GM12878 (cell line): ENCODE data around the gene MRPL34. TPM values are rescaled to one million over a fixed set of nuclear protein-coding genes. Genes with fewer than 3 reads are reported as not detected.

ENCODE experiments used
- BCL11A ChIP-seq: IDR thresholded peaks from 2 replicates; pipeline ENCODE4 v1.6.1; 2011; ENCODE audit warnings: low read depth, low read length
- BHLHE40 ChIP-seq, 2 experiments: fragments of 450-650 bp in 1 of 2; IDR thresholded peaks; 2 replicates each; pipeline ENCODE4 v1.6.1; 2011 to 2017; ENCODE audit warnings: low read depth in 2 of 2, borderline replicate concordance in 1 of 2, improper control_type of control experiment in 1 of 2, low read length in 1 of 2, mild to moderate bottlenecking in 1 of 2
- CBX5 ChIP-seq: sonication (generic); IDR thresholded peaks from 2 replicates; pipeline ENCODE4 v1.6.1; 2016; ENCODE audit warnings: low read depth, moderate library complexity, mild to moderate bottlenecking, inconsistent platforms
- DPF2 ChIP-seq: fragments of 450-650 bp; IDR thresholded peaks from 2 replicates; pipeline ENCODE4 v1.6.1; 2017; ENCODE audit warnings: mild to moderate bottlenecking
- GATAD2B ChIP-seq: fragments of 450-650 bp; conservative IDR thresholded peaks from 2 replicates; pipeline ENCODE4 v1.6.1; 2017; ENCODE audit warnings: low read depth, mild to moderate bottlenecking, moderate library complexity
- IKZF1 ChIP-seq: fragments of 450-650 bp; conservative IDR thresholded peaks from 2 replicates; pipeline ENCODE4 v1.6.1; 2017; ENCODE audit warnings: antibody characterized with exemption, mild to moderate bottlenecking
- IKZF2 ChIP-seq, 2 experiments: fragments of 450-650 bp; IDR thresholded peaks; 2 replicates each; pipeline ENCODE4 v1.6.1; 2017; ENCODE audit warnings: mild to moderate bottlenecking in 2 of 2, moderate library complexity in 2 of 2
- IRF4 ChIP-seq: IDR thresholded peaks from 2 replicates; pipeline ENCODE4 v1.6.1; 2011; ENCODE audit warnings: low read depth, low read length
- MEF2A ChIP-seq: IDR thresholded peaks from 2 replicates; pipeline ENCODE4 v1.6.1; 2011; ENCODE audit warnings: low read depth, mild to moderate bottlenecking, low read length, moderate library complexity; ENCODE audit not compliant: insufficient read depth
- MXI1 ChIP-seq: fragments of 150-350 bp; IDR thresholded peaks from 2 replicates; pipeline ENCODE4 v1.6.1; 2011; ENCODE audit warnings: low read depth, mild to moderate bottlenecking, inconsistent platforms, low read length, improper control_type of control experiment
- NFYB ChIP-seq: IDR thresholded peaks from 2 replicates; pipeline ENCODE4 v1.6.1; 2011; ENCODE audit warnings: low read depth, mild to moderate bottlenecking, low read length, improper control_type of control experiment, moderate library complexity; ENCODE audit not compliant: insufficient read depth
- NRF1 ChIP-seq: conservative IDR thresholded peaks from 2 replicates; pipeline ENCODE4 v1.6.1; 2011; ENCODE audit warnings: mild to moderate bottlenecking, low read depth, low read length, improper control_type of control experiment
- POLR2A ChIP-seq: IDR thresholded peaks from 2 replicates; pipeline ENCODE4 v1.6.1; 2011; ENCODE audit warnings: low read depth, mild to moderate bottlenecking, low read length
- POU2F2 ChIP-seq: IDR thresholded peaks from 3 replicates; pipeline ENCODE4 v1.6.1; 2011; ENCODE audit warnings: low read depth, mild to moderate bottlenecking, low read length, borderline replicate concordance
- RAD21 ChIP-seq: IDR thresholded peaks from 2 replicates; pipeline ENCODE4 v1.6.1; 2011; ENCODE audit warnings: mild to moderate bottlenecking, low read depth, low read length, moderate library complexity; ENCODE audit not compliant: insufficient read depth
- RB1 ChIP-seq: fragments of 450-650 bp; formaldehyde crosslinking; IDR thresholded peaks from 2 replicates; pipeline ENCODE4 v1.6.1; 2017; ENCODE audit warnings: mild to moderate bottlenecking, borderline replicate concordance
- RBBP5 ChIP-seq: fragments of 200-600 bp; sonication (generic); conservative IDR thresholded peaks from 2 replicates; pipeline ENCODE4 v1.6.1; 2016
- RCOR1 ChIP-seq: conservative IDR thresholded peaks from 2 replicates; pipeline ENCODE4 v1.6.1; 2012; ENCODE audit warnings: low read depth, low read length, improper control_type of control experiment
- RUNX3 ChIP-seq: IDR thresholded peaks from 2 replicates; pipeline ENCODE4 v1.6.1; 2012; ENCODE audit warnings: low read length, inconsistent platforms
- SMC3 ChIP-seq: IDR thresholded peaks from 2 replicates; pipeline ENCODE4 v1.6.1; 2011; ENCODE audit warnings: low read length, improper control_type of control experiment, borderline replicate concordance
- STAT1 ChIP-seq: fragments of 450-650 bp; conservative IDR thresholded peaks from 2 replicates; pipeline ENCODE4 v1.6.1; 2014; ENCODE audit warnings: antibody characterized with exemption, mild to moderate bottlenecking
- YY1 ChIP-seq: IDR thresholded peaks from 2 replicates; pipeline ENCODE4 v1.6.1; 2011; ENCODE audit warnings: low read depth, mild to moderate bottlenecking, low read length
- ZNF687 ChIP-seq: fragments of 450-650 bp; IDR thresholded peaks from 2 replicates; pipeline ENCODE4 v1.6.1; 2017; ENCODE audit warnings: mild to moderate bottlenecking, moderate library complexity
- polyA plus RNA-seq, 11 experiments: library from polyadenylated mRNA; depleted of rRNA in 4 of 11; unstranded in 6 of 11; stranded (reverse) in 5 of 11; fragments of >200 nt; fragmentation: Nextera tagmentation in 4 of 11; fragmentation: Illumina TruSeq in 1 of 11; extraction: Ambion mirVana in 4 of 11; extraction: Trizol in 1 of 11; gene quantifications; 1 replicate in 1 of 11; 2 replicates in 10 of 11; pipeline versions ENCODE4 v1.2.1 to v1.2.3, GENCODE V29; 2011 to 2016; ENCODE audit warnings: inconsistent platforms in 2 of 11, missing spikeins in 2 of 11, low read depth in 1 of 11
- total RNA-seq, 4 experiments: library from RNA; depleted of rRNA in 3 of 4; stranded (reverse); fragments of >200 nt in 3 of 4; fragmentation: Illumina TruSeq in 1 of 4; extraction: Trizol in 1 of 4; gene quantifications; 2 replicates each; pipeline versions ENCODE4 v1.2.1 to v1.2.3, GENCODE V29; 2013 to 2021
- TF ChIP-seq, protein P1 (sequence below): IDR thresholded peaks from 2 replicates; pipeline ENCODE4 v1.6.1; 2012; ENCODE audit warnings: low read depth, low read length, improper control_type of control experiment
- TF ChIP-seq, protein P2 (sequence below): fragments of 450-650 bp; formaldehyde crosslinking; IDR thresholded peaks from 2 replicates; pipeline ENCODE4 v1.4.0; 2022; ENCODE audit warnings: mild to moderate bottlenecking, moderate library complexity

MRPL34 gene
- total and polyA plus RNA-seq, 10 of the 15 experiments (the other 5 are each of a cell fraction or from before 2014, with no cell fraction given) = 8.6 to 198 (median 78.6) TPM

GRCh38 chr19:17282488-17283125, 23.1 kb upstream of the MRPL34 start (continued):
- no peak for TF ChIP-seq NFYB
- peak; percentile 58 for TF ChIP-seq POLR2A
- TF ChIP-seq GATAD2B = peak; percentile 84
- 0 out of 3 replicates have a peak, but pooled peaks have one; percentile 11 for TF ChIP-seq POU2F2
- no peak for TF ChIP-seq MEF2A
- TF ChIP-seq MXI1 = peak; percentile 47; the same call in 1 of the 2 replicates
- TF ChIP-seq STAT1 = 0 out of 2 replicates have a peak, but pooled peaks have one; percentile 46
- TF ChIP-seq ZNF687 = peak; percentile 89
- TF ChIP-seq RUNX3 = peak; percentile 23; the same call in 1 of the 2 replicates
- TF ChIP-seq SMC3 = peak; percentile 80
- TF ChIP-seq BHLHE40 (IDR thresholded peaks at IDR 0.05; ENCODE audit: borderline replicate concordance in 1 of 2, low read depth in 2 of 2, low read length in 1 of 2) = peak in 1 of 2 experiments; percentile 49; a peak in 2 of 4 replicates
- no peak for TF ChIP-seq RBBP5
- no peak for TF ChIP-seq RCOR1
- no peak for TF ChIP-seq BCL11A
- peak; percentile 22 to 32; a peak in 3 of 4 replicates for TF ChIP-seq IKZF2 (IDR thresholded peaks at IDR 0.05)
- peak; percentile 78 for TF ChIP-seq IKZF1
- TF ChIP-seq, protein P1, sequence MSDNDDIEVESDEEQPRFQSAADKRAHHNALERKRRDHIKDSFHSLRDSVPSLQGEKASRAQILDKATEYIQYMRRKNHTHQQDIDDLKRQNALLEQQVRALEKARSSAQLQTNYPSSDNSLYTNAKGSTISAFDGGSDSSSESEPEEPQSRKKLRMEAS = peak; percentile 63; the same call in 1 of the 2 replicates
- no peak for TF ChIP-seq CBX5
- TF ChIP-seq DPF2 = peak; percentile 38
- peak; percentile 79 for TF ChIP-seq RAD21
- TF ChIP-seq, protein P2, sequence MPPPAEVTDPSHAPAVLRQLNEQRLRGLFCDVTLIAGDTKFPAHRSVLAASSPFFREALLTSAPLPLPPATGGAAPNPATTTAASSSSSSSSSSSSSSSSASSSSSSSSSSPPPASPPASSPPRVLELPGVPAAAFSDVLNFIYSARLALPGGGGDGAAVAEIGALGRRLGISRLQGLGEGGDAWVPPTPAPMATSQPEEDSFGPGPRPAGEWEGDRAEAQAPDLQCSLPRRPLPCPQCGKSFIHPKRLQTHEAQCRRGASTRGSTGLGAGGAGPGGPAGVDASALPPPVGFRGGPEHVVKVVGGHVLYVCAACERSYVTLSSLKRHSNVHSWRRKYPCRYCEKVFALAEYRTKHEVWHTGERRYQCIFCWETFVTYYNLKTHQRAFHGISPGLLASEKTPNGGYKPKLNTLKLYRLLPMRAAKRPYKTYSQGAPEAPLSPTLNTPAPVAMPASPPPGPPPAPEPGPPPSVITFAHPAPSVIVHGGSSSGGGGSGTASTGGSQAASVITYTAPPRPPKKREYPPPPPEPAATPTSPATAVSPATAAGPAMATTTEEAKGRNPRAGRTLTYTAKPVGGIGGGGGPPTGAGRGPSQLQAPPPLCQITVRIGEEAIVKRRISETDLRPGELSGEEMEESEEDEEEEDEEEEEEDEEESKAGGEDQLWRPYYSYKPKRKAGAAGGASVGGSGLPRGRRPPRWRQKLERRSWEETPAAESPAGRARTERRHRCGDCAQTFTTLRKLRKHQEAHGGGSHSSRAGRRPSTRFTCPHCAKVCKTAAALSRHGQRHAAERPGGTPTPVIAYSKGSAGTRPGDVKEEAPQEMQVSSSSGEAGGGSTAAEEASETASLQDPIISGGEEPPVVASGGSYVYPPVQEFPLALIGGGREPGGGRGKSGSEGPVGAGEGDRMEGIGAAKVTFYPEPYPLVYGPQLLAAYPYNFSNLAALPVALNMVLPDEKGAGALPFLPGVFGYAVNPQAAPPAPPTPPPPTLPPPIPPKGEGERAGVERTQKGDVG (CRISPR knock-in tag) = no peak
- TF ChIP-seq IRF4 = 0 out of 2 replicates have a peak, but pooled peaks have one; percentile 14
- 0 out of 2 replicates have a peak, but pooled peaks have one; percentile 64 for TF ChIP-seq YY1
- peak; percentile 90; the same call in 1 of the 2 replicates for TF ChIP-seq RB1
- TF ChIP-seq NRF1 = 0 out of 2 replicates have a peak, but pooled peaks have one; percentile 15
